CD4-positive, alpha-beta T cell treated with Interleukin-15 for 1 hour (primary cell): Measurements from ENCODE around the gene PCDHB11.
"Not testable (repeated sequence)": the region's sequence is repeated elsewhere in the genome, so short reads cannot be mapped to it uniquely, and the experiment has no call there.

ENCODE experiments used
- DNase-seq: peaks from one replicate; pipeline ENCODE4 v3.0.0-alpha.2; 2020

Gene PCDHB11

GRCh38 chr5:141188682-141189081 lies 10.7 kb upstream of the PCDHB11 start:
- DNase-seq, result not testable (repeated sequence)

GRCh38 chr5:141189131-141189530 lies 10.3 kb upstream of the PCDHB11 start:
- DNase-seq, result not testable (repeated sequence)

- DNase-seq, result no peak
Observed at GRCh38 chr5:141192110-141192725, 7.2 kb upstream of the PCDHB11 start, which contains the start of gene PCDHB10. PCDHB10 (plus strand) TSS chr5:141192353; CDS start chr5:141192553, 200 bp downstream.

- not testable (repeated sequence) for DNase-seq
Observed at GRCh38 chr5:141194332-141194731, 5.1 kb upstream of the PCDHB11 start.

- DNase-seq, result no peak
Observed at GRCh38 chr5:141196363-141196762, 3.1 kb upstream of the PCDHB11 start.

- DNase-seq, result not testable (repeated sequence)
Observed at GRCh38 chr5:141201126-141201525, 1.7 kb downstream of the PCDHB11 start.

- not testable (repeated sequence) for DNase-seq
Observed at GRCh38 chr5:141201646-141202045, 2.2 kb downstream of the PCDHB11 start.

GRCh38 chr5:141208478-141208877 lies 9.1 kb downstream of the PCDHB11 start, which contains the start of gene PCDHB12:
PCDHB12 (plus strand) TSS chr5:141208719; CDS start chr5:141208908, 189 bp downstream.
- DNase-seq, result no peak

GRCh38 chr5:141210281-141210680 lies 10.9 kb downstream of the PCDHB11 start:
- DNase-seq, result not testable (repeated sequence)

- DNase-seq, result not testable (repeated sequence)
Observed at GRCh38 chr5:141210849-141211248, 11.4 kb downstream of the PCDHB11 start.

GRCh38 chr5:141213656-141214339 lies 14.4 kb downstream of the PCDHB11 start, which contains the start of gene PCDHB13:
PCDHB13 (plus strand) TSS chr5:141213919; CDS start chr5:141214124, 205 bp downstream.
- DNase-seq, result not testable (repeated sequence)

- DNase-seq, result not testable (repeated sequence)
Observed at GRCh38 chr5:141214583-141214982, 15.2 kb downstream of the PCDHB11 start.

GRCh38 chr5:141215504-141215903 lies 16.1 kb downstream of the PCDHB11 start:
- DNase-seq, result not testable (repeated sequence)

- not testable (repeated sequence) for DNase-seq
Observed at GRCh38 chr5:141216035-141216434, 16.6 kb downstream of the PCDHB11 start.

GRCh38 chr5:141223112-141223783 lies 23.8 kb downstream of the PCDHB11 start, which contains the start of gene PCDHB14:
PCDHB14 (plus strand) TSS chr5:141223343; CDS start chr5:141223506, 163 bp downstream.
- no peak for DNase-seq

- DNase-seq, result not testable (repeated sequence)
Observed at GRCh38 chr5:141224844-141225243, 25.4 kb downstream of the PCDHB11 start.

- DNase-seq, result not testable (repeated sequence)
Observed at GRCh38 chr5:141225421-141225820, 26.0 kb downstream of the PCDHB11 start.

GRCh38 chr5:141234109-141234667 lies 34.8 kb downstream of the PCDHB11 start:
- no peak for DNase-seq

GRCh38 chr5:141235922-141236321 lies 36.5 kb downstream of the PCDHB11 start:
- not testable (repeated sequence) for DNase-seq

GRCh38 chr5:141236516-141237313 lies 37.3 kb downstream of the PCDHB11 start:
- no peak for DNase-seq

GRCh38 chr5:141241496-141241895 lies 42.1 kb downstream of the PCDHB11 start:
- no peak for DNase-seq

- no peak for DNase-seq
Observed at GRCh38 chr5:141245250-141245717, 45.9 kb downstream of the PCDHB11 start, which contains the start of gene PCDHB15. PCDHB15 (plus strand) TSS chr5:141245395; CDS start chr5:141245579, 184 bp downstream.
